Measurements from ENCODE around the gene COL4A5.

Gene COL4A5

GRCh38 chrX:108642273-108642628 lies 202.6 kb downstream of the COL4A5 start:
- DNase-seq = no peak

GRCh38 chrX:108664701-108665100 lies 225.1 kb downstream of the COL4A5 start:
- DNase-seq = no peak

- DNase-seq = no peak
These were observed 226.5 kb downstream of the COL4A5 start for GRCh38 chrX:108666101-108666500.

DNA sequence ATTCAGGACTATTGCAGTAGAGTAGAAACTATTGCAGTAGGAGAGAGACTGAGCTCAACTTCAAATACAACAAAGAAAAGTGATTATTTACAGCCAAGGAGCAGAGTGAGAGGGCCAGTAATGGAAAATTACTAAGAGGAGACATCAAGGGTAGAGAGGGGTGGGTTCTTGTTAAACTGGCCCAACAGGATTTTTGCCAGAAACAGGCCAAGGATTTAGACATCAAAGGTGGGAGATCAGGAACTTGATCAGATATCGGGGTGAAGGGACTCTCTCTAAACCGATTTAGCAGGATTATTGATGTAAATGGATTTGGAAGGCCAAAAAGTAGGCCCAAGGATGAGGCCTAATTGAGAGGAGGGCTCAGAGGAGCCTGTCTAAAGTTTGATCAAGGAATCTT lies 231.9 kb downstream of the COL4A5 start:
- DNase-seq = no peak

DNA sequence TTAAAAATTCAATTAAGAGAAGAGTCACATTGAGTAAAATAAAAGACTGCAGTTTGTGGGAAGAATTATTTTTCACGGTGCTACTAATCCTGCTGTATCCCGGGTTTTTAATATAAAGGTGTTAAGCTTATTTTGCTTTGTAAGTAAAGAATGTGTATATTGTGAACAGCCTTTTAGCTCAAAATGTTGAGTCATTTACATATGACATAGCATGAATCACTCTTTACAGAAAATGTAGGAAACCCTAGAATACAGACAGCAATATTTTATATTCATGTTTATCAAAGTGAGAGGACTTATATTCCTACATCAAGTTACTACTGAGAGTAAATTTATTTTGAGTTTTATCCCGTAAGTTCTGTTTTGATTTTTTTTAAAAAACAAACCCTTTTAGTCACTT lies 257.1 kb downstream of the COL4A5 start:
- DNase-seq = no peak

DNA sequence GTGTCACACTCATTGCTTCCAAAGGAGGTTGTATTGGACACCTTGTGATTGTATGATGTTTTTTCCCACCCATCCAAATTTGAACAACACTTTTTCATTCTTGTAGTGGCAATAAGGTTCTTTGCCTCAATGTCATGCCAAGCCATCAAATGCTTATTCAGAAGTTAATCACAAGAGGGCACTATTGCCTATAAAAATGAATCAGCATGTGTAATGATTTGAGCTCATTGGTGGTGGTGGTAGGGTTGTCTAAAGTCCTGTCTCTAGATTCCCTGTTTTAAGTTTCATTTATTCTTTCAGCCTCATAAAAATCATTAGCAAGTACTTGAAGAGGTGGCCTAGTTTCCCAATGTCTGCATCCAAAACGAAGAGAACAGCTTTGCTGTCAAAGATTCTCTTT lies 259.7 kb downstream of the COL4A5 start:
- DNase-seq = peak; percentile 6

- DNase-seq = no peak
These were observed 262.0 kb downstream of the COL4A5 start for GRCh38 chrX:108701633-108702032.

DNA sequence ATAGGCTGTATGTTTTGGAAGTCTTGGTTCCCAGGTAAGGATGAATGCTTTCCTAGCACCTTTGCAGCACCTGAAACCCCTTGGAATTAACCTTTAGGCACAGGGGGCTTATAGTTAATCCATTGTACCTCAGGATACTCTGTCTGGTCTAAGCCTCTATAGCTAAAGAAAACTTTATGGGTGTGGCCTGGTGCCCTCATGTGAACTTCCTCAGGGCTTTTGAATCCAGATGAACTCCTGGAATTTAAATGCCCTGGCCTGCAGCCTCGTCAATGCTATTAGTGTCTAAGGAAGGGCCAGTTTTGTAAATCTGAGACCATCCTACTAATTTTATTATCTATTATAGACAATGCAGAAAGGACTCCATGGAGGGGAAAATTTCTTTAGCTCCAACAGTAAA lies 262.9 kb downstream of the COL4A5 start:
- no peak for DNase-seq

- DNase-seq = no peak
These were observed 265.2 kb downstream of the COL4A5 start for GRCh38 chrX:108704839-108705238.

GRCh38 chrX:108712886-108713285 lies 273.2 kb downstream of the COL4A5 start:
- DNase-seq = no peak

GRCh38 chrX:108722561-108722960 lies 282.9 kb downstream of the COL4A5 start:
- no peak for DNase-seq

DNA sequence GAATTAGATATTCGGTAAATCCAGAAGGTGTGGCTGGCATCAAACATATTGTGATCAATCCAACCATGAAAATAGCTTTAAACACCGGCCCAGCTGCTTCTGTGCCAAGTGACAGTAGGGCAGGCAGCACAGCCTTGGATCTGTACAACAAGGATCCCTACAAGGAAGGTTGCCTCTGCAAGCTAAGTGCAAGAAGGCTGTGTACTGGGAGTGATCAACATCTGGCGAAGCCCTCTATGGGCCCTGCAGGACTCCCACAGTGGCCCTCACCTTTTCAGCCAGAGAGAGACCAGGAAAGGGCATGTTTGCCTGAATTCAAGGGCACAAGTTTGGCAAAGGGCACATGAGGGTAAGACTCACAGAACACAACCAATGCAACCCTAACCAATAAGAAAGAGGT lies 287.1 kb downstream of the COL4A5 start:
- no peak for DNase-seq

- DNase-seq = no peak
These were observed 291.5 kb downstream of the COL4A5 start for GRCh38 chrX:108731153-108731552.

GRCh38 chrX:108732630-108733321 lies 293.1 kb downstream of the COL4A5 start:
- DNase-seq = peak; percentile 8

GRCh38 chrX:108734426-108734825 lies 294.8 kb downstream of the COL4A5 start:
- DNase-seq = no peak

GRCh38 chrX:108735091-108735678 lies 295.5 kb downstream of the COL4A5 start:
- peak; percentile 31 for DNase-seq

- peak; percentile 35 for DNase-seq
These were observed 296.3 kb downstream of the COL4A5 start for GRCh38 chrX:108735679-108736508.

DNA sequence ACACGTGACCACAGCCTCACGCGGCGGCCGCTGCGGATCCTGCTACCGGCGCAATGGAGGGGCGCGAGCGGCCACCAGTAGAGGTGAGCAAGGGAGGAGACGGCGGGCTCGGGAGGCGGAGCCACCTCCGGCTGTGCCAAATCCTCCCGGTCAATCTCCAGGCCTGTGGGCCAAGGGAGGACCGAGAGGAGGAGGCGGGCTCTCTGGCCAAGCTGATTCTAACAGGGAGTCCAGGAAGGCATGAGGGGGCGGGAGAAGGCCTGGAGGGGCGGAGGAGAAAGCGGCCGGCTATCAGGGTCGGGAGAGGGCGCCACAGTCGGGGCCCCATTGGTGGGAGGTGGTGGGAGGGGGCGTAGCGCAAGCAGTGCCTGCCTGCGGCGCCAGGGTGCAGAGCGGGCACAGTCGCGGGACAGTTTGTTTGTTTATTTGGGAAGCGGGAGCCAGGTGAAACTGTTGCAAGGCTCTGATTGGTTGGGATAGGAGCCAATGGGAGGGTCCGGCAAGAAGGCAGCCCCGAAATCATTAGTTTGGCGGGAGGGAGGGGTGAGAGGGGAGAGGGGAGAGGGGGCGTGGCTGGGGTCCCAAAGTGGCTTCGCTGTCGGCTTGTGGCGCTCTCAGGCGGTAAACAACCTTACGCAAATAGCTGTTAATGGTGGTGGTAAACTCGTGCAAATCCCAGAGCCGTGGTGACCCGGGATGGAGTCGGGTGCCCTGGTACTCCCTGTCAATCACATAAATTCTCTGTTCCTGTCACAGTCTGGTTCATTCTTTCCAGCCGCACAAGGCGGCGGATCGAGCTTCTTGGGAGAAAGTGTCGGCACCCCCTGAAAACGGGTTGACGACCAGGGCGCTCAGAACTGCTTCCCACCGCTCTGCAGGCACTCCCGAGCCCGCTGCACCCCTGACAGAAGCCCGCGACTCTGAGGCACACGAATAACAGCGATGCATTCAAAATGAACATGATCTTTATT lies 297.2 kb downstream of the COL4A5 start, which contains the start of gene IRS4:
Gene IRS4 (minus strand): TSS at position 55 of the 971 bp plus-strand sequence.
- DNase-seq = peak; percentile 20

- no peak for DNase-seq
These were observed 298.1 kb downstream of the COL4A5 start for GRCh38 chrX:108737754-108738153.

- DNase-seq = no peak
These were observed 300.7 kb downstream of the COL4A5 start for GRCh38 chrX:108740299-108740774.
